ENCODE results near the gene ANO2.

ANO2 gene

GRCh38 chr12:5771756-5772155, 173.3 kb downstream of the ANO2 start:
- no peak for DNase-seq

- no peak for DNase-seq
Measured at GRCh38 chr12:5770727-5771126, 174.3 kb downstream of the ANO2 start.

- DNase-seq = no peak
Measured at GRCh38 chr12:5768581-5769196, 176.4 kb downstream of the ANO2 start.

- no peak for DNase-seq
Measured at GRCh38 chr12:5768171-5768570, 176.9 kb downstream of the ANO2 start.

GRCh38 chr12:5758347-5758746, 186.7 kb downstream of the ANO2 start:
- no peak for DNase-seq

GRCh38 chr12:5756338-5756842, 188.7 kb downstream of the ANO2 start:
- no peak for DNase-seq

- DNase-seq = no peak
Measured at GRCh38 chr12:5748027-5748426, 197.0 kb downstream of the ANO2 start.

GRCh38 chr12:5746917-5747316, 198.1 kb downstream of the ANO2 start:
- no peak for DNase-seq

- DNase-seq = no peak
Measured at GRCh38 chr12:5746036-5746908, 198.8 kb downstream of the ANO2 start.

- peak; percentile 5 to 54 for DNase-seq
Measured at GRCh38 chr12:5745251-5745888, 199.7 kb downstream of the ANO2 start.

GRCh38 chr12:5742258-5742657, 202.8 kb downstream of the ANO2 start:
- DNase-seq = no peak

GRCh38 chr12:5739917-5740316, 205.1 kb downstream of the ANO2 start:
- peak in 1 of 2 experiments; percentile 23 for DNase-seq

GRCh38 chr12:5737778-5738177, 207.3 kb downstream of the ANO2 start:
- no peak for DNase-seq

GRCh38 chr12:5736527-5736926, 208.5 kb downstream of the ANO2 start:
- no peak for DNase-seq

GRCh38 chr12:5736016-5736415, 209.0 kb downstream of the ANO2 start:
- DNase-seq = no peak

GRCh38 chr12:5733916-5734315, 211.1 kb downstream of the ANO2 start:
- no peak for DNase-seq

- no peak for DNase-seq
Measured at GRCh38 chr12:5733136-5733755, 211.8 kb downstream of the ANO2 start.

- no peak for DNase-seq
Measured at GRCh38 chr12:5730962-5731361, 214.1 kb downstream of the ANO2 start.

GRCh38 chr12:5723711-5724252, 221.3 kb downstream of the ANO2 start:
- DNase-seq = no peak

GRCh38 chr12:5723071-5723470, 222.0 kb downstream of the ANO2 start:
- DNase-seq = no peak

- DNase-seq = no peak
Measured at GRCh38 chr12:5720381-5721005, 224.6 kb downstream of the ANO2 start.

- DNase-seq = no peak
Measured at GRCh38 chr12:5718680-5719079, 226.4 kb downstream of the ANO2 start.

All from NCI-H187 (cell line).